ENCODE data around the gene VPS37D.

GRCh38 chr7:73623798-73624668, 43.6 kb upstream of the VPS37D start, which contains the start of gene MLXIPL:
- TF ChIP-seq EZH2 (IDR thresholded peaks at IDR 0.05) (no peak), POLR2AphosphoS5 (IDR thresholded peaks at IDR 0.05; ENCODE audit: borderline replicate concordance, low read depth, low read length) (no peak)
